GM19193 (cell line): Measurements from ENCODE around the gene MRPL23.

Experiments used
- POLR2A ChIP-seq: IDR thresholded peaks from 4 replicates; pipeline ENCODE4 v1.6.1; 2011; ENCODE audit not compliant: insufficient read depth, insufficient read length; ENCODE audit errors: extremely low read depth

The MRPL23 gene

DNA sequence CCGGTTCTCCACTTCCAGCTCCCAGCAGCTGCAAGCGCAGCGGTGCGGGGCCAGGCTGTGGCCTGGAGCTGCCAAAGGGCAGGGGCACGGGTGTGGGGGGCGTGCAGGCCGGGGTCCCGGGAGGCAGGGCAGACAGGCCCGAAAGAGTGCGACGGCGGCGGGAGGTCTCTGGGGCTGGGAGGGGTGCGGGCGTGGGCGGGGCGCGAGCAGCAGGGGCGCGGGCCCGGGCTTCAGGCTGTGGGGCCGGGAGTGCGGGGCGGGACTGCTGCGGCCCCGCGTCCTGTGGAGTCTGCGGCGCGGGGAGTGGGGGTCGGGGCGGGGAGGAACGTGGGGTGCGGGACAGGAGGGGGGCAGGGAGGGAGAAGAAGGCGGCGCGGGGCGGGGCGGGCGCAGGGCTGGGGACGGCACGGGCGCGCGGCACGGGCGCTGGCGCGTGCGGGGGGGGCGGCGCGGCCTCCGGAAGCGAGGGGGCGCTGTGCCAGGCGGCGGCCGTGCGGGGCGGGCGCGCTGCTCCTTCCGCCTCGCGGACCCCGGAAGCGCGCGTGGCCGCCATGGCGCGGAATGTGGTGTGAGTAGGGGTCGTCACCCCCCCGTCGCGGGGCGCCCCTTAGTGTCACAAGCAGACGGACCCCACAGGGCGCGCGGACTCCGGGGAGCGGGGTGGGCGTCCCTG lies at the start of gene MRPL23:
MRPL23 (plus strand) TSS at position 521 of the 673 bp plus-strand sequence; CDS start at position 552, 31 bp downstream.
- no peak for TF ChIP-seq POLR2A

- TF ChIP-seq POLR2A = no peak
Observed at GRCh38 chr11:1899090-1899489, 48.0 kb upstream of the MRPL23 start.

DNA sequence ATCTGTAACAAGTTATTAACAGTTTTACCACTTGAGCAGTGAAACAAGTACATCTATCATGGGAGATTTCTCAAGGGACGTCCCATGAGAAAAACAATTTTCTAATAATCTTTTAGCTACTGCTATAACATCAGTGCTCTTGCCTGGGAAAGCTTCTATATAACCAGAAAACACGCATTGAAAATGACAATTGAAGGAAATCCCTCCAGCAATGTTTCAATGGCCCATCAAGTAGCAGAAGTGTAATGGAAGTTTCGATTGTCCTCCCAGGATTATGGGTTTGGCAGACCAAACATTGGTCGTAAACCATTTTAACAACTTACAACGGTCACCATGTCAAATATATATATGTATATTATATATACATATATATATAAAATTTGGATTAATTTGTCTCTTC lies 47.4 kb upstream of the MRPL23 start:
- TF ChIP-seq POLR2A = no peak

DNA sequence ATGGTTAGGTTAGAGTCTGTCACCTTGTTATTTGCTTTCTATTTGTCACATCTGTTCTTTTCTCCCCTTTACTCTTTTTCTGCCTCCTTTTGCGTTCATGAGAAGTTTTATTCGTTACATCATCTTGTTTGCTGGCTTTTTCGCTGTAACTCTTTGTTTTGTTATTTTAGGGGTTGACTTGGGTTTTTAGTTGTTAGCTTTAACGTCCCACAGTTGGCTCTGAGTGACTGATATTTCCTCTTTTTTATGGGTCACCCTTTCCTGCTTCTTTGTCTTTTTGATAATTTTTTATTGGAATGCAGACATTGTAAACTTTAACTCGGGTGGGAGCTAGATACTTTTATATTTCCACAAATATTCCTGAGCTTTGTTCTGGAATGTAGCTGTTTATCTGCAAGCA lies 41.0 kb upstream of the MRPL23 start:
- no peak for TF ChIP-seq POLR2A

GRCh38 chr11:1906611-1907423 lies 40.3 kb upstream of the MRPL23 start:
- no peak for TF ChIP-seq POLR2A

- no peak for TF ChIP-seq POLR2A
Observed at GRCh38 chr11:1908618-1909017, 38.5 kb upstream of the MRPL23 start.

- TF ChIP-seq POLR2A = no peak
Observed at GRCh38 chr11:1909524-1909923, 37.6 kb upstream of the MRPL23 start.

- TF ChIP-seq POLR2A = no peak
Observed at GRCh38 chr11:1912289-1912878, 34.7 kb upstream of the MRPL23 start.

DNA sequence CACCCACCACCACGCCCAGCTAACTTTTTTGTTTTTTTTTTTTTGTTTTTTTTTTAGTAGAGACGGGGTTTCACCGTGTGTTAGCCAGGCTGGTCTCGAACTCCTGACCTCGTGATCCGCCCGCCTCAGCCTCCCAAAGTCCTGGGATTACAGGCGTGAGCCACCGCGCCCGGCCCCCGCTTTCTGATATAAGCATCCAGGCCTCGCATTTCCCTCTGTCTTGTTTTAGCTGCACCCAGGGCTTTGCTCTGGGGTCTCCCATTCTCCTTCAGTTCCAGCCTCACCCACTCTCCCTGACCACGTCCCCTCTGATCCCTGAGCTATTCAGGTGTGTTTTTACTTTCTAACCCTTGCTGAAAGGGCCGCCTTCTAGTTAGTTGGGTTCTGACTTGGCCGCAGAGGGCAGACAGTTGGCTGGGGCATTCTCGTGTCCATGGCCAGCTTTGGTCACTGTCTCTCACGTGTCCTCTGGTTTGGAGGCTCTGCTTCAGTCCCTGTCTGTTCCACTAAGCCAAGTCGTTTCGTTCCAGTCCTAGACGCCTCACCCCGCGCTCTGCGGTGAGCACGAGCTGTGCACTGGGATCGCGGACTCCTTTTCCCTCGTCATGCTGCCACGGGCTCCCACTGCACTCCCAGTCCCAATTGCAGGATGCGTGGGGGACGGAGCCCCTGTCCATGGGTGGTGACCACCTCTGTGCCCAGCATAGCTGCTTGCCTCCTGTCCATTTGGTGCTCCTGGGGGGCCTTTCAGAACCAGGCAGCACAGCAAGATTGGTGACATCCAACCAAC lies 33.7 kb upstream of the MRPL23 start:
- TF ChIP-seq POLR2A = no peak

DNA sequence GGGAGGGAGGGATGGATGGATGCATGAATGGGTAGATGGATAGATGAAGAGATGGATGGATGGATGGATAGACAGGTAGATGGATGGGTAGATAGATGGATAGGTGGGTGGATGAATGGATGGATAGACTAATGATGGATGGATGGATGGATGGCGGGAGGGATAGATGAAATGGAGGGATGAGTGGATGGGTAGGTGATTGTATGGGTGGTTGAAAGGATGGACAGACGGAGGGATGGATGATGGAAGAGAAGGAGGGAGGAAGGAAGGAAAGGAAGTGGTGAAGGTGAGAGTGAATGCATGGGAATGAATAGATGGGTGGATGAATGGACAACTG lies 31.4 kb upstream of the MRPL23 start:
- TF ChIP-seq POLR2A = no peak

- peak; percentile 32 for TF ChIP-seq POLR2A
Observed at GRCh38 chr11:1916132-1916985, 30.8 kb upstream of the MRPL23 start.

GRCh38 chr11:1916986-1917522 lies 30.1 kb upstream of the MRPL23 start:
- TF ChIP-seq POLR2A = no peak

DNA sequence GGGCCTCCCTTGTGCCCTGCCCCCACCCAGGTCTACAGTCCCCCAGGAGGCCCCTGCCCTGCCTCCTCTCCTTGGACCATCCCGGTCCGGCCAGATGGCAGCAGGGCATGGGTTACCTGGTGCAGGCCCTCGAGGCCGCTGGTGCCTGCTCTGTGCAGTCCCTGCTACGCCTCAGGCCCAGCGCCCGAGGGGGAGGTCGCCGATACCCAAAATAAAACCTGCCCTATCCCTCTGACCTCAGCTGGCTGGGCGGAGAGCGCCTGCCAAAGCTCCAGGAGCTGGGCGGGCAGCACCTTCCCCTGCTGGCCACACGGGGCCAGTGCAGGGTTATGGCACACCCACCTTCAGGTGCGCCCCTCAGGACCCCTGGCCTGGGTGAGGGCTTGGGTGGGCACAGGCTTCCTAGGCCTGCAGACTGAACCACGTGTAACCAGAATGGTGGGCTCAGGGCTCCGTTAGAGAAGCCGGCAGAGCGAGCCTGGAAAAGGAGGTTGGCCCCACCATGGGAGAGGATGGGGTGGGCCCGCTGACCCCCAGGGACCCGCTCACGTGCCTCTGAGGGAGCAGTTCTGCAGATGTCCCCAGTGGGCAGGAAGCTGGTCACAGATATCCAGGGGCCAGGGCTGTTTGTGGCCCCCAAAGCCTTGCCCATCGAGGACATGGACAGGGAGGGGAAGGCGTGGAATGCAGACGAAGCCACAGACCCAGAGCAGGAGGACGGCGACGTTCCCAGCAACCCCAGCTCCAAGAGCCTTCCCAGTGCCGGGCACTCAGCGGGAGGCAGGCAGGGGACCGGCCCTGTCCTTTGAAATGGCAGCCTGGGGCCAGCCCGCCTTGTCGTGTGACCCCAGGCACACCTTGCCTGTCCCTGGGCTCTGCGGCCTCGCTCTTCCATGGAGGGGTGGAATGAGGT lies 29.4 kb upstream of the MRPL23 start:
- TF ChIP-seq POLR2A = no peak
